Thyroid gland (tissue), 4 donors: Measurements from ENCODE around the gene FSTL4. TPM values are rescaled to one million over a fixed set of nuclear protein-coding genes. Genes with fewer than 3 reads are reported as not detected.

Experiments
- DNase-seq, 2 donors: peaks; one replicate each; pipeline ENCODE4 v3.0.0-alpha.2; 2019
- H3K27ac ChIP-seq, 3 donors: fragments of 200-600 bp; sonication (generic); 1 replicate in 2 of 3; 2 replicates in 1 of 3; pipeline ENCODE4 v1.5.1; 2016 to 2019; ENCODE audit warnings: mild to moderate bottlenecking in 1 of 3, moderate library complexity in 1 of 3
- H3K27me3 ChIP-seq: fragments of 200-600 bp; sonication (generic); one replicate; pipeline ENCODE4 v1.5.1; 2019
- H3K36me3 ChIP-seq, 2 donors: fragments of 200-600 bp; sonication (generic); one replicate each; pipeline ENCODE4 v1.5.1; 2016 to 2019
- H3K4me1 ChIP-seq, 2 donors: fragments of 200-600 bp; sonication (generic); one replicate each; pipeline ENCODE4 v1.5.1; 2017 to 2019
- H3K4me3 ChIP-seq, 3 donors: fragments of 200-600 bp; sonication (generic); replicated peaks in 1 of 3; 1 replicate in 2 of 3; 2 replicates in 1 of 3; pipeline ENCODE4 v1.5.1; 2016; ENCODE audit warnings: mild to moderate bottlenecking in 1 of 3
- H3K9me3 ChIP-seq: fragments of 200-600 bp; sonication (generic); one replicate; pipeline ENCODE4 v1.5.1; 2017
- CTCF ChIP-seq, 6 experiments: fragments of 200-600 bp in 3 of 6; fragments of 450-650 bp in 3 of 6; sonication (generic) in 3 of 6; IDR thresholded peaks; one replicate each; pipeline ENCODE4 v1.5.1; 2016 to 2019; ENCODE audit warnings: antibody characterized with exemption in 6 of 6, mild to moderate bottlenecking in 2 of 6, inconsistent platforms in 1 of 6, moderate library complexity in 1 of 6
- POLR2A ChIP-seq, 2 donors: fragments of 450-650 bp; IDR thresholded peaks; one replicate each; pipeline ENCODE4 v1.6.1; 2017; ENCODE audit warnings: antibody characterized with exemption in 2 of 2, mild to moderate bottlenecking in 2 of 2, moderate library complexity in 1 of 2
- WGBS, 2 donors: methylation state at CpG; one replicate each; pipeline ENCODE4 v1.1.5; 2017; 5-methylcytosine and 5-hydroxymethylcytosine counted together
- intact Hi-C: fragments of 100-400 bp; cut with DNase I; formaldehyde crosslinking; loops from one replicate; pipeline ENCODE4 v1.15.1; 2023
- total RNA-seq, 4 donors: library from RNA; depleted of rRNA; stranded (reverse); fragments of >200 nt; gene quantifications; one replicate each; pipeline ENCODE4 v1.2.3, GENCODE V29; 2016

FSTL4 gene
- total RNA-seq, 4 donors from 2014 or later = 0.10 to 0.13 TPM; not detected in 2

GRCh38 chr5:133508845-133509741 lies 103.2 kb downstream of the FSTL4 start:
- no peak for DNase-seq
- WGBS, 2 donors = 81 to 95% methylated on average over 3 of the region's 3 CpGs
- TF ChIP-seq POLR2A (IDR thresholded peaks at IDR 0.05) (no peak), CTCF (IDR thresholded peaks at IDR 0.05) (no peak)

GRCh38 chr5:133508331-133508730 lies 104.0 kb downstream of the FSTL4 start:
- intact Hi-C loops = no loop called here

More at GRCh38 chr5:133508845-133509741, 103.2 kb downstream of the FSTL4 start:
- no peak overlapping the region for H3K4me3 ChIP-seq
- H3K36me3 ChIP-seq = no peaks in the 10 kb centered on the region
- H3K9me3 ChIP-seq = no peaks in the 10 kb centered on the region
- H3K27me3 ChIP-seq = no peaks in the 10 kb centered on the region
- H3K27ac ChIP-seq = no peak overlapping the region
- intact Hi-C loops = no loop called here
- no peaks in the 10 kb centered on the region for H3K4me1 ChIP-seq

GRCh38 chr5:133506181-133506580 lies 106.2 kb downstream of the FSTL4 start:
- whole genome bisulfite sequencing, 2 donors = 39 to 43% methylated on average over 5 of the region's 5 CpGs
- H3K9me3 ChIP-seq = no peaks in the 10 kb centered on the region
- no peak for TF ChIP-seq CTCF (IDR thresholded peaks at IDR 0.05)
- no peak for TF ChIP-seq POLR2A (IDR thresholded peaks at IDR 0.05)
- DNase-seq = no peak
- intact Hi-C loops = no loop called here
- no peak overlapping the region for H3K4me3 ChIP-seq
- no peaks in the 10 kb centered on the region for H3K27me3 ChIP-seq
- no peak overlapping the region for H3K27ac ChIP-seq
- H3K4me1 ChIP-seq = no peaks in the 10 kb centered on the region
- no peaks in the 10 kb centered on the region for H3K36me3 ChIP-seq

More at GRCh38 chr5:133508331-133508730, 104.0 kb downstream of the FSTL4 start:
- Histone ChIP-seq H3K4me1 (no peaks in the 10 kb centered on the region), H3K9me3 (no peaks in the 10 kb centered on the region), H3K27me3 (no peaks in the 10 kb centered on the region), H3K36me3 (no peaks in the 10 kb centered on the region), H3K4me3 (no peak overlapping the region), H3K27ac (no peak overlapping the region)
- no peak for TF ChIP-seq CTCF (IDR thresholded peaks at IDR 0.05)
- TF ChIP-seq POLR2A (IDR thresholded peaks at IDR 0.05) = no peak
- 89% methylated on average over 5 of the region's 5 CpGs for WGBS, 2 donors
- DNase-seq = no peak

GRCh38 chr5:133503511-133503910 lies 108.8 kb downstream of the FSTL4 start:
- Histone ChIP-seq H3K4me3 (no peak overlapping the region), H3K4me1 (no peaks in the 10 kb centered on the region), H3K9me3 (no peaks in the 10 kb centered on the region), H3K27me3 (no peaks in the 10 kb centered on the region), H3K36me3 (no peaks in the 10 kb centered on the region), H3K27ac (no peak overlapping the region)
- 93 to 97% methylated on average over 1 of the region's 1 CpG for WGBS, 2 donors
- no peak for DNase-seq
- intact Hi-C loops = no loop called here
- TF ChIP-seq POLR2A (IDR thresholded peaks at IDR 0.05) (no peak), CTCF (IDR thresholded peaks at IDR 0.05) (no peak)

- DNase-seq = no peak
- WGBS, 2 donors = 81 to 90% methylated on average over 5 of the region's 5 CpGs
- no peak for TF ChIP-seq CTCF (IDR thresholded peaks at IDR 0.05)
- no peak for TF ChIP-seq POLR2A (IDR thresholded peaks at IDR 0.05)
Measured at GRCh38 chr5:133499895-133500294, 112.4 kb downstream of the FSTL4 start.

More at GRCh38 chr5:133499895-133500294, 112.4 kb downstream of the FSTL4 start:
- Histone ChIP-seq H3K27me3 (no peaks in the 10 kb centered on the region), H3K27ac (no peak overlapping the region), H3K4me3 (no peak overlapping the region), H3K36me3 (no peaks in the 10 kb centered on the region), H3K4me1 (no peaks in the 10 kb centered on the region), H3K9me3 (no peaks in the 10 kb centered on the region)
- intact Hi-C loops = no loop called here
